Ascending aorta (tissue), 2 donors: Measurements from ENCODE around the gene KRTAP5-6. TPM values are rescaled to one million over a fixed set of nuclear protein-coding genes. Genes with fewer than 3 reads are reported as not detected.
"Not testable (repeated sequence)": the region's sequence is repeated elsewhere in the genome, so short reads cannot be mapped to it uniquely, and the experiment has no call there.

Experiments used
- DNase-seq, 2 donors: peaks; one replicate each; pipeline ENCODE4 v3.0.0-alpha.2; 2019; ENCODE audit warnings: low spot score in 2 of 2
- H3K27ac ChIP-seq, 2 donors: fragments of 200-600 bp; sonication (generic); one replicate each; pipeline ENCODE4 v1.5.1; 2016 to 2017; ENCODE audit warnings: mild to moderate bottlenecking in 1 of 2
- H3K27me3 ChIP-seq: fragments of 200-600 bp; sonication (generic); one replicate; pipeline ENCODE4 v1.5.1; 2017
- H3K36me3 ChIP-seq, 2 donors: fragments of 200-600 bp; sonication (generic); one replicate each; pipeline ENCODE4 v1.5.1; 2016
- H3K4me1 ChIP-seq, 2 donors: fragments of 200-600 bp; sonication (generic); one replicate each; pipeline ENCODE4 v1.5.1; 2016 to 2017; ENCODE audit warnings: mild to moderate bottlenecking in 1 of 2
- H3K4me3 ChIP-seq, 2 donors: fragments of 200-600 bp; sonication (generic); one replicate each; pipeline ENCODE4 v1.5.1; 2016 to 2017; ENCODE audit warnings: mild to moderate bottlenecking in 1 of 2
- H3K9me3 ChIP-seq, 2 donors: fragments of 200-600 bp; sonication (generic); one replicate each; pipeline ENCODE4 v1.5.1; 2016
- intact Hi-C: fragments of 100-400 bp; cut with DNase I; formaldehyde crosslinking; loops from one replicate; pipeline ENCODE4 v1.15.1; 2023
- total RNA-seq: library from RNA; depleted of rRNA; stranded (reverse); fragments of >200 nt; gene quantifications from one replicate; pipeline ENCODE4 v1.1.0, GENCODE V29; 2016
- TF ChIP-seq, protein P1 (sequence below), 3 experiments: fragments of 200-600 bp in 2 of 3; fragments of 450-650 bp in 1 of 3; sonication (generic) in 2 of 3; IDR thresholded peaks; one replicate each; pipeline ENCODE4 v1.5.1; 2016 to 2019; ENCODE audit warnings: antibody characterized with exemption in 3 of 3, mild to moderate bottlenecking in 1 of 3, moderate library complexity in 1 of 3

KRTAP5-6 gene
- total RNA-seq, 1 donor from 2014 or later: not detected

DNA sequence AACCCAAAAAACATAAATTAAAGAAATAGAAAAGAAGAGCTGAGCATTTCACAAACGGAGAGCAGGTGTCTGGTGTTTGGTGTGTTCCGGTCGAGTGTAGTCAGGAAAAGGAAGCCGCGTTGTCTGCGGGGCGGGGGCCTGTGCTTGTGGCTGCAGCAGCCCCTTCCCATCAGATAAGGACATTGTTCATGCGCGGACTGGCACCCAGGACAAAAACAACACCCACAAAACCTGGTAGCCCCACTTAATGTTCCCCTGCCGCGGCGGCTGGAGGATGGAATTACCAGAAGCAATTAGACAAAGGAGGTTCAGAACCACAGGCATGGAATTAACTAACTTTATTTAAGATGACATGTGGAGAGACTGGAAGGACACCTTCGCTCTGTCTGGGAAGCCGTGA, 37.5 kb upstream of the KRTAP5-6 start:
- TF ChIP-seq, protein P1, sequence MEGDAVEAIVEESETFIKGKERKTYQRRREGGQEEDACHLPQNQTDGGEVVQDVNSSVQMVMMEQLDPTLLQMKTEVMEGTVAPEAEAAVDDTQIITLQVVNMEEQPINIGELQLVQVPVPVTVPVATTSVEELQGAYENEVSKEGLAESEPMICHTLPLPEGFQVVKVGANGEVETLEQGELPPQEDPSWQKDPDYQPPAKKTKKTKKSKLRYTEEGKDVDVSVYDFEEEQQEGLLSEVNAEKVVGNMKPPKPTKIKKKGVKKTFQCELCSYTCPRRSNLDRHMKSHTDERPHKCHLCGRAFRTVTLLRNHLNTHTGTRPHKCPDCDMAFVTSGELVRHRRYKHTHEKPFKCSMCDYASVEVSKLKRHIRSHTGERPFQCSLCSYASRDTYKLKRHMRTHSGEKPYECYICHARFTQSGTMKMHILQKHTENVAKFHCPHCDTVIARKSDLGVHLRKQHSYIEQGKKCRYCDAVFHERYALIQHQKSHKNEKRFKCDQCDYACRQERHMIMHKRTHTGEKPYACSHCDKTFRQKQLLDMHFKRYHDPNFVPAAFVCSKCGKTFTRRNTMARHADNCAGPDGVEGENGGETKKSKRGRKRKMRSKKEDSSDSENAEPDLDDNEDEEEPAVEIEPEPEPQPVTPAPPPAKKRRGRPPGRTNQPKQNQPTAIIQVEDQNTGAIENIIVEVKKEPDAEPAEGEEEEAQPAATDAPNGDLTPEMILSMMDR (IDR thresholded peaks at IDR 0.05): no peak
- no peaks in the 10 kb centered on the region for H3K27me3 ChIP-seq
- no peak overlapping the region for H3K27ac ChIP-seq
- H3K36me3 ChIP-seq: no peaks in the 10 kb centered on the region
- no peak for DNase-seq
- no peaks in the 10 kb centered on the region for H3K4me1 ChIP-seq
- no peaks in the 10 kb centered on the region for H3K9me3 ChIP-seq
- H3K4me3 ChIP-seq: no peak overlapping the region
- intact Hi-C loops: no loop called here

DNA sequence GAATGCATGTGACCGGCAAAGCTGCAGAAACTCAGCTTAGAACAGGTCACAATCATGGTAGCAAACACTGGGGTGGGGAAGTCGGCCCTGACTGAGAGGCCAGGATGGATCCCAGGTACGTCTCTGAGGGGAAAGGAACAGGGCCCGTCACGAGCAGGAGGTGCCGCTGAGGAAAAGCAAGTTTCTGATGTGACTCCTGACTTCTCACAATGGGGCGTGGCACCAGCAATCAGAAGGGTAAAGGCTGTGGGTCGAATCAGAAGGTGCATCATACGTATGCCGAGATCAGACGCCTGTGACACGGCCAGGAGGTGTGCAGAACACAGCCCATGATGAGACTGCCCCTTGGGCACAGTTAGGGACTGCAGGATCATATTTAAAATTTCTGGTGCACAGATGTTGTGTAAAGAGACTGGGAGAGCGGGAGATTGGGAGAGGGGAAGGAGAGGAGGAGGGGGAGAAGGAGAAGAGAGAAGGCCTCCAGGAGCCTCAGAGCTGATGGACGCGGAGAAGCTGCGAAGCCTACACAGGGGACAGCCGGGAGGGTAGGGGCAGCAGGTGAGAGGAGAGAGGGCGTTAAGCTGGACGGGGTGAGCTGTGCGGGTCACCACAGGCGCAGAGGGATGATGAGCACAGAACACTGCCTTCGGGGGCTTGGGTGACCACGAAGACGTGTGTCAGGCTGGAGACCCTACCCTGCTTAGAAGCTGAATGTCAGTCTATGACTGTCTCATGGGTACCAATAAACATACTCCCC, 36.7 kb upstream of the KRTAP5-6 start:
- Histone ChIP-seq H3K27ac (no peak overlapping the region), H3K4me1 (no peaks in the 10 kb centered on the region), H3K36me3 (no peaks in the 10 kb centered on the region), H3K9me3 (no peaks in the 10 kb centered on the region), H3K4me3 (no peak overlapping the region), H3K27me3 (no peaks in the 10 kb centered on the region)
- intact Hi-C loops: no loop called here
- DNase-seq: peak in 1 of 2 donors; percentile 25
- TF ChIP-seq, protein P1 (IDR thresholded peaks at IDR 0.05): no peak

DNA sequence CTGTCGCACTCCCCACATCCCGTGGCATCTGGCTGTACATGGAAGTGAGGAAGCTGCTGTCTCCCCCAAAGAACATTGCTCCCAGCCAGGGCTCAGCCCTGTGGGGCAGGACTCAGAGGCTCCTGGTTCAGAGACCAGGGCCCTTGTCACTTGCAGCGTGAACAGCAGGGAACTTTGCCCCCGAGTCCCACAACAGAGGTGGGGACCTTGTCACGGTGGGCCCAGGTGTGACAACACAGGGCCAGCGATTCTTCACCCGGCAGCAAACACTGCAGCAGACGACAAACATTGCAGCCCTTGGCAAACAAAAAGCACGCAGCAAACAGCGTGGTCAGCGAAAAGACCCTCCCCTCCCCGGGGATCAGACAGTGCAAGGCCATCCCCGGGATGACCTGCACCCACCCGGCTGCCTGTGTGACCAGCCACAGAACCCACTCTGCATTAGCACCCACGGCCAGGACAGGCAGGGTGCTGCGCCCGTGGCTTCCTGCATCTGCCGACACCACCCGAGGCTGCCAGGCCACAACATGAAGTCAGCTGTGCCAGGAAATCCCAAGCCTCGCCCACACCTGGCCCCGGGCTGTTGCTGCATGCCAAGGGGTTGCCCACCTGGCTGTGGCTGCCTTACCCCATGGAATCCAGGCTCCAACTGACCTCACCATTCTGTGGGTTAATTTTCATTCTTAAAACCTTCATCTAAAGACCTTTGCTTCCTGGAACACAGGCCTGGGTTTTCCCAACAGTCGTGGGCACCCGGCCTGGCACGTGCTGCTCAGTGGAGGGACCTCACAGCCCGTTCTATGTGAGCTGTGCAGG, 35.3 kb upstream of the KRTAP5-6 start:
- peak in 1 of 2 donors; percentile 19 for DNase-seq
- H3K27me3 ChIP-seq, H3K36me3 ChIP-seq, H3K27ac ChIP-seq, H3K9me3 ChIP-seq, H3K4me3 ChIP-seq, H3K4me1 ChIP-seq, intact Hi-C loops: not testable (repeated sequence)

DNA sequence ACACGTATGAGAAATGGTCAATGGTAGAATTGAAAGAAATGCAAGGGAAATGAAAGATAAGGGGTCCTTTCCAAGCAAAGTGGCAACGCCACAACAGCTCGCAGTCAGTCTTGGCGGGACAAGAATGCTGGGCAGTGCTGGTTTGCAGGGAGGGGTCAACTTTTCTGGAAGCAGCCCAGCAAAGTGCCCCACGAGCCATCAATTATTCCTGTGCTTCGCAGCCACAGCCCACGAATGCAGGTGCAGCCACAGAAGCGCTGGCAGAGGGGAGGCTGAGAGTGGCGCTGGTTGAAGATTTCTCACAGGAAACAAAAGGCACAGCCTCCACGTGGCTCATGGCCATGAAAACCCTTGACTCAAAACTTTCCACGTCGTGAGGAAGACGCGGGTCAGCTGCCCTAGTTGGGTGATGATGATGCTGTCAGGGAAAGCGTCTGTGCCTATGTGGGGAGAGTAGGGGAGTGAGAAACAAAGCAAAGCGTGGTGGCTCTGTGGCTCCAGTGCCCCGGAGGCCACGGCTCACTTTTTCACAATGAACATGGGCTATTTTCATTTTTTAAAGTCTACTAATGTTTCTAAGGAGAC, 34.2 kb upstream of the KRTAP5-6 start:
- H3K9me3 ChIP-seq, H3K27ac ChIP-seq, H3K4me3 ChIP-seq, H3K4me1 ChIP-seq, DNase-seq, intact Hi-C loops, H3K36me3 ChIP-seq, H3K27me3 ChIP-seq: not testable (repeated sequence)

DNA sequence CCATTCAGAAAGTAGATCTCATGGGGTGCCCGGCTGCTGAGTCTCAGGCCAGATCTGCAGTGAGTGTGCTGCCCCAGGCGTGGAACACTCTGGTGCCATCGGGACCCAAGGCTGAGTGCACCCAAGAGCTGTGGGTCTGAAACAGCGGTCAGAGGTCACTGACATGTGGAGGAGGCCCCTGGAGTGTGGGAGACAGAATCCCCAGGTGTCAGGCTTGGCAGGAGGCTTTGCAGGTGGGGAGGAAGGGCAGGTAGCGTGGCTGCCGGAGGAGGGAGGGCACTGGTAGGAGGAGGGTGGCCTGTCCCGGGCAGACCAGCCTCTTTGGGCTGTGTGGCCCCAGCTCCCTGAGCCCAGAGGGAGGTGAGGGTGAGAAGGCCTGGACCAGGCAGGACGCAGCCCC, 31.7 kb upstream of the KRTAP5-6 start:
- no peak for DNase-seq
- intact Hi-C loops: no loop called here
- Histone ChIP-seq H3K4me1 (no peaks in the 10 kb centered on the region), H3K4me3 (no peak overlapping the region), H3K27ac (no peak overlapping the region), H3K9me3 (no peaks in the 10 kb centered on the region), H3K36me3 (no peaks in the 10 kb centered on the region), H3K27me3 (no peaks in the 10 kb centered on the region)
- TF ChIP-seq, protein P1 (IDR thresholded peaks at IDR 0.05): no peak

DNA sequence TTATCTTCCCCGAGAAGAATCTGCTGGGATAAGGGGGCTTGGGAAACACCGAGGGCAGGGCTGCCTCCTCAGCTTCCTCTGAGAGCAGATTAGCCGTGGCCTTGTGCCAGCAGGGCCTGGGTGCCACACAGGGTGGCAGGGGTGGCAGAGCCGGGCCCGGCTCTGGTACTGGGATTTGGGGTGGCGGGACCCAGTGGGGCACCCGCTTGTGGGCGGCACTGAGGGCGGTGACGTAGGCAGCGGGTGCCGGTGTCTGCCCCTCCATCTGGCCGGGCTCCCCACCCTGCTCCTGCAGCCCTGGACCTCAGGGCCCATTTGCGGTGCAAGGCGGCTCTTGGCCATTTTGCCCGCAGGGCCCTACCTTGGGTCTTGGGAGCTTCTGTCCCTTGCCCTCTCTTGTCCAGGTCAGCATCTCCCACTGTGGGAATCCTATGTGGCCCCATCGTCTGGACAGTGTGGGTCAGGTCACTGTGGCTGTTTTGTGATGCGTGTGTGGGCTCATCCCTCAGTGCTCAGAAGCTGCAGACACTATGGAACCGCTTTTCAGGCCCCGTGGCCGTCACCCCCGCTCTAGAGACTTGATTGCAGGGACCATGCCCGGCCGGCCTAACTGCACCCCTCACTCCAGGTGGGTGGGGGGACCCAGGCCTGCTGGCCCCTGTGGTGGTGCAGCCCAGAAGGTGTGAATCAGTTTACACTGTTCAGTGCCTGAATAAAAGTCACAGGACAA, 29.7 kb upstream of the KRTAP5-6 start:
- H3K9me3 ChIP-seq: no peaks in the 10 kb centered on the region
- DNase-seq: no peak
- H3K36me3 ChIP-seq: no peaks in the 10 kb centered on the region
- intact Hi-C loops: no loop called here
- H3K4me3 ChIP-seq: no peak overlapping the region
- no peak overlapping the region for H3K27ac ChIP-seq
- H3K4me1 ChIP-seq: no peaks in the 10 kb centered on the region
- H3K27me3 ChIP-seq: no peaks in the 10 kb centered on the region
- TF ChIP-seq, protein P1 (IDR thresholded peaks at IDR 0.05): no peak
